Measurements from ENCODE around the gene WDR93.

- TF ChIP-seq CTCF (IDR thresholded peaks at IDR 0.05) (no peak), USF2 (CRISPR knock-in tag; IDR thresholded peaks at IDR 0.05) (no peak), NR2C2 (CRISPR knock-in tag; IDR thresholded peaks at IDR 0.05) (no peak), ZNF263 (CRISPR knock-in tag; IDR thresholded peaks at IDR 0.05; ENCODE audit: low read depth) (no peak), E2F4 (CRISPR knock-in tag; IDR thresholded peaks at IDR 0.05; ENCODE audit: borderline replicate concordance, low read depth) (no peak), AFF4 (CRISPR knock-in tag; IDR thresholded peaks at IDR 0.05; ENCODE audit: borderline replicate concordance) (no peak), KAT7 (CRISPR knock-in tag; IDR thresholded peaks at IDR 0.05; ENCODE audit: borderline replicate concordance) (no peak), ZBTB21 (CRISPR knock-in tag; IDR thresholded peaks at IDR 0.05; ENCODE audit: borderline replicate concordance) (no peak), CDX4 (CRISPR knock-in tag; IDR thresholded peaks at IDR 0.05; ENCODE audit: borderline replicate concordance) (no peak), SP1 (CRISPR knock-in tag; conservative IDR thresholded peaks at IDR 0.05) (no peak)
Measured at GRCh38 chr15:89766357-89767311, 76.0 kb downstream of the WDR93 start.

Measured in WTC11 (cell line).